ENCODE results near the gene VPS4A. TPM values are rescaled to one million over a fixed set of nuclear protein-coding genes. Genes with fewer than 3 reads are reported as not detected.
A peak's percentile ranks its signal among the peaks of the same experiment; 100 is the strongest.
"Not testable (repeated sequence)": the region's sequence is repeated elsewhere in the genome, so short reads cannot be mapped to it uniquely, and the experiment has no call there.

VPS4A gene
- total and polyA plus RNA-seq, 4 donors, result 25.3 to 31.8 (median 26.9) TPM

DNA sequence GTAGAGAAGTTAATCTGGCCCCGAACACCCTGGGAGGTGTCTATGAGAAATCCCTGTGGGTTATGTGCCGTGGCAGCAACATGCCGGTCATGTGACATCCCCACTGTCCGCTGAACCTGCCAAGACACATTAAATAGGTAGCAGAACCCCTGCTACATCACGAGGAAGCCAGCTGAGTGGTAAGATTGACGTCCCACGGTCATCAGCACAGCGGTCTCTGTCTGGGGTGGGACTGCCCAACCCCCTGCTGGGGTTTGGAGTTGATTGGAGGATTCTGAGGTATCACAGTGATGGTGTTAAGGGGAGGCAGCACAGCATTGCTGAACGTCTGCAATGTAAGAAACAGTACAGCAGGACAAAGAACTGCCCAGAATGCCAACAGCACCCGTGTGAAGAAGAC lies 38.4 kb downstream of the VPS4A start:
- ATAC-seq (ENCODE audit: insufficient read depth, low FRiP score), result no peak
- TF ChIP-seq, protein P1, sequence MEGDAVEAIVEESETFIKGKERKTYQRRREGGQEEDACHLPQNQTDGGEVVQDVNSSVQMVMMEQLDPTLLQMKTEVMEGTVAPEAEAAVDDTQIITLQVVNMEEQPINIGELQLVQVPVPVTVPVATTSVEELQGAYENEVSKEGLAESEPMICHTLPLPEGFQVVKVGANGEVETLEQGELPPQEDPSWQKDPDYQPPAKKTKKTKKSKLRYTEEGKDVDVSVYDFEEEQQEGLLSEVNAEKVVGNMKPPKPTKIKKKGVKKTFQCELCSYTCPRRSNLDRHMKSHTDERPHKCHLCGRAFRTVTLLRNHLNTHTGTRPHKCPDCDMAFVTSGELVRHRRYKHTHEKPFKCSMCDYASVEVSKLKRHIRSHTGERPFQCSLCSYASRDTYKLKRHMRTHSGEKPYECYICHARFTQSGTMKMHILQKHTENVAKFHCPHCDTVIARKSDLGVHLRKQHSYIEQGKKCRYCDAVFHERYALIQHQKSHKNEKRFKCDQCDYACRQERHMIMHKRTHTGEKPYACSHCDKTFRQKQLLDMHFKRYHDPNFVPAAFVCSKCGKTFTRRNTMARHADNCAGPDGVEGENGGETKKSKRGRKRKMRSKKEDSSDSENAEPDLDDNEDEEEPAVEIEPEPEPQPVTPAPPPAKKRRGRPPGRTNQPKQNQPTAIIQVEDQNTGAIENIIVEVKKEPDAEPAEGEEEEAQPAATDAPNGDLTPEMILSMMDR (IDR thresholded peaks at IDR 0.05; ENCODE audit: control extremely low read depth, extremely low read depth), result no peak
- peaks cover 0 to 8% (median 0%) of the 10 kb centered on the region in 5 donors for H3K4me1 ChIP-seq (ENCODE audit: control insufficient read depth in 5 of 5, insufficient read depth in 5 of 5, low read length in 5 of 5)
- no peak overlapping the region for H3K9ac ChIP-seq (ENCODE audit: insufficient read depth in 1 of 2, low read length in 2 of 2)
- no peak overlapping the region for H3K27ac ChIP-seq (ENCODE audit: low read depth in 1 of 2, low read length in 1 of 2)
- peaks cover 0 to 7% (median 4%) of the 10 kb centered on the region in 4 donors for H3K36me3 ChIP-seq (ENCODE audit: control insufficient read depth in 4 of 4, insufficient read depth in 4 of 4, low read length in 4 of 4)
- H3K4me3 ChIP-seq, result no peak overlapping the region
- no peaks in the 10 kb centered on the region for H3K27me3 ChIP-seq (ENCODE audit: control insufficient read depth in 3 of 3, insufficient read depth in 3 of 3, low read length in 2 of 3)
- WGBS, 2 donors, result 90 to 94% methylated on average over 10 of the region's 10 CpGs
- no peak for DNase-seq
- H3K9me3 ChIP-seq (ENCODE audit: control insufficient read depth in 4 of 4, insufficient read depth in 3 of 4, low read length in 3 of 4), result no peaks in the 10 kb centered on the region

DNA sequence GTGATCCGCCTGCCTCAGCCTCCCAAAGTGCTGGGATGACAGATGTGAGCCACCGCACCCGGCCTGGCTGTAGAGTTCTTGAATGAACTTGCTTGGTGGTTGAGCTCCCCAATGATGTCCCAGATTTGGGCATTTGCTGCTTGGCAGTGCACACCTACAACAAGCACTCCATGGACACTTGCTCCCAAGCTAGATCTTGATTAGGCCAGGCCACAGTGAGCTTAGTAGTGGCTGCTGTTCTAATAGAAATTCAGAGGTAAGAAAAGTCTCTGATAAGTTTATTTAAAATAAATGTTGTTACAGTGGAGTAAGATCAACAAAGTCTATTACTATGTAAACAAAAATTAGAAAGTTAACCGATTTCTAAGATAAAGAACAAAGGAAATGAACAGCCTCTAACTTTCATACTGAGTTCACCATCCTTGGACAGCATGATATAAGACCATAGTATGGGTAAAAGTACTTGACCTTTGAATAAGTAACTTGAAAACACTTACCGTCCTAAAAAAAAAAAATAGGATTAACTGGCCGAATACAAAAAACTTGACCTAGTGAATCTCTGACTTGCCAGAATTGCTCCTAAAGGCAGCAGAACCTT lies 39.5 kb downstream of the VPS4A start:
- WGBS, 2 donors, result 63 to 84% methylated on average over 6 of the region's 6 CpGs
- TF ChIP-seq, protein P1 (IDR thresholded peaks at IDR 0.05; ENCODE audit: control extremely low read depth, extremely low read depth), result no peak
- peak; percentile 66 for ATAC-seq (ENCODE audit: insufficient read depth, low FRiP score)

DNA sequence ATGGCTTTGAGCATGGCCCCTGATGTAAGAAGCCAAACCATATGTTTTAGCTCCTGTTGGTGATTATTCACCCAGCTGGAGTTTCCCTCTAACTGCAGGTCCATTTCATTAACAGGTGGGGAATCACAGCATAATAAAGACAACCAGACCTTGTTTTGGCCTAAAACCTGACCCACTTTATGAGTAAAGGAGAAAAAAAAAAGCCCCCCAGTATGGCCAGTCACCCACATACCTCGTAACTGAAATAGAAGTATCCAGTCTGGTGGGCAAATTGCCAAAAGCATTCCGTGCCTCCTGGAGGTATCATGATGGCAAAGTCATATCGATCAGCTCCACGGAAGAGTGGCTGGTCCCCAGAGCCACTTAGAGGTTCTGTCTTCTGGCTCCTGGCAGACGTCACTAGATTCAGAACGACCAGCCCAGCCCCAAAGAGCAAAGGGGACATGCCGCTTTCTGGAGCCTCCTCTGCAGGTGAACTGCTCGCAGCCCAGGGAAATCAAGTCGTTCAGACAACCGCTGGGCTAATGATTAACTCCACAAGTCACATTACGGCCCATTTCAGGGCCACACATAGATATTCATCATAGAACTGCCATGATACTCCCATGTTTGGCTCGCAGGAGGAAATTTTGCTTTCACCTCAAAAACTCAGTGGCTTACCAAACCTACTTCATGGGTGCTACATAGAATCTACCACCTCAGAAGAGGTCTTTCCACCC lies 40.3 kb downstream of the VPS4A start, which contains the start of gene TMED6:
Gene TMED6 (minus strand): TSS at position 478 of the 719 bp plus-strand sequence. CDS start 33 bp downstream, at position 445.
- Histone ChIP-seq H3K27ac (ENCODE audit: low read depth in 1 of 2, low read length in 1 of 2) (no peak within 1 kb of the TSS), H3K9me3 (ENCODE audit: control insufficient read depth in 4 of 4, insufficient read depth in 3 of 4, low read length in 3 of 4) (no peaks in the 10 kb centered on the region), H3K4me3 (no peak within 1 kb of the TSS), H3K9ac (ENCODE audit: insufficient read depth in 1 of 2, low read length in 2 of 2) (no peak within 1 kb of the TSS), H3K27me3 (ENCODE audit: control insufficient read depth in 3 of 3, insufficient read depth in 3 of 3, low read length in 2 of 3) (no peaks in the 10 kb centered on the region), H3K36me3 (ENCODE audit: control insufficient read depth in 4 of 4, insufficient read depth in 4 of 4, low read length in 4 of 4) (peaks cover 4 to 16% (median 13%) of the 10 kb centered on the region in 4 donors), H3K4me1 (ENCODE audit: control insufficient read depth in 5 of 5, insufficient read depth in 5 of 5, low read length in 5 of 5) (peaks cover 0 to 8% (median 0%) of the 10 kb centered on the region in 5 donors)
- ATAC-seq (ENCODE audit: insufficient read depth, low FRiP score), result no peak
- TF ChIP-seq, protein P1 (IDR thresholded peaks at IDR 0.05; ENCODE audit: control extremely low read depth, extremely low read depth), result no peak
- peak; percentile 24 to 54 (median 25) for DNase-seq
- 77 to 84% methylated on average over 12 of the region's 12 CpGs for WGBS, 2 donors

More for the DNA sequence above, 39.5 kb downstream of the VPS4A start:
- Histone ChIP-seq H3K9me3 (ENCODE audit: control insufficient read depth in 4 of 4, insufficient read depth in 3 of 4, low read length in 3 of 4) (no peaks in the 10 kb centered on the region), H3K4me1 (ENCODE audit: control insufficient read depth in 5 of 5, insufficient read depth in 5 of 5, low read length in 5 of 5) (peaks cover 0 to 8% (median 0%) of the 10 kb centered on the region in 5 donors), H3K27ac (ENCODE audit: low read depth in 1 of 2, low read length in 1 of 2) (no peak overlapping the region), H3K9ac (ENCODE audit: insufficient read depth in 1 of 2, low read length in 2 of 2) (no peak overlapping the region), H3K27me3 (ENCODE audit: control insufficient read depth in 3 of 3, insufficient read depth in 3 of 3, low read length in 2 of 3) (no peaks in the 10 kb centered on the region), H3K36me3 (ENCODE audit: control insufficient read depth in 4 of 4, insufficient read depth in 4 of 4, low read length in 4 of 4) (peaks cover 0 to 10% (median 7%) of the 10 kb centered on the region in 4 donors), H3K4me3 (no peak overlapping the region)
- DNase-seq, result no peak

DNA sequence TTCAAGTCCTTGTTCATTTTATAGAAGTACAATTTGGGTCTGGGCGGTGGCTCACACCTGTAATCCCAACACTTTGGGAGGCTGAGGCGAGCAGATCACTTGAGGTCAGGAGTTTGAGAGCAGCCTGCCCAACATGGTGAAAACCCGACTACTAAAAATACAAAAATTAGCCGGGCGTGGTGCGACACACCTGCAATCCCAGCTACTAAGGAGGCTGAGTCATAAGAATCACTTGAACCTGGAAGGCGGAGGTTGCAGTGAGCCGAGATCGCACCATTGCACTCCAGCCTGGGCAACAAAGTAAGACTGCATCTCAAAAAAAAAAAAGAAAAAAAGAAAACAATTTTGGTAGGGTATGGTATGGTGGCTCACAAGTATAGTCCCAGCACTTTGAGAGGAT lies 48.9 kb downstream of the VPS4A start:
- H3K27ac ChIP-seq (ENCODE audit: low read depth in 1 of 2, low read length in 1 of 2); H3K4me3 ChIP-seq; H3K4me1 ChIP-seq (ENCODE audit: control insufficient read depth in 5 of 5, insufficient read depth in 5 of 5, low read length in 5 of 5); H3K27me3 ChIP-seq (ENCODE audit: control insufficient read depth in 3 of 3, insufficient read depth in 3 of 3, low read length in 2 of 3); ATAC-seq (ENCODE audit: insufficient read depth, low FRiP score); H3K9ac ChIP-seq (ENCODE audit: insufficient read depth in 1 of 2, low read length in 2 of 2); DNase-seq; H3K9me3 ChIP-seq (ENCODE audit: control insufficient read depth in 4 of 4, insufficient read depth in 3 of 4, low read length in 3 of 4): not testable (repeated sequence)
- WGBS, 2 donors, result 86 to 99% methylated on average over 9 of the region's 9 CpGs
- peaks cover 10 to 24% (median 16%) of the 10 kb centered on the region in 4 donors for H3K36me3 ChIP-seq (ENCODE audit: control insufficient read depth in 4 of 4, insufficient read depth in 4 of 4, low read length in 4 of 4)

Measured in lung (tissue), 12 donors.